ENCODE measurements around the gene CIB1. TPM values are rescaled to one million over a fixed set of nuclear protein-coding genes. Genes with fewer than 3 reads are reported as not detected.
A peak's percentile ranks its signal among the peaks of the same experiment; 100 is the strongest.
"Not testable (repeated sequence)": the region's sequence is repeated elsewhere in the genome, so short reads cannot be mapped to it uniquely, and the experiment has no call there.

Gene CIB1
- 10 to 100 TPM; 27.8 to 59.9 (median 53.0) TPM for polyA plus RNA-seq (ENCODE audit: insufficient read length in 4 of 4)

- DNase-seq (ENCODE audit: low read depth in 4 of 4, low spot score in 3 of 4) = peak in 3 of 4 donors; percentile 79 to 90 (median 90)
Observed at GRCh38 chr15:90233387-90234095, at the start of gene CIB1. CIB1 (minus strand) TSS chr15:90233941; CDS start chr15:90233885, 56 bp downstream.

GRCh38 chr15:90281637-90282036 lies 47.9 kb upstream of the CIB1 start:
- DNase-seq (ENCODE audit: low read depth in 4 of 4, low spot score in 3 of 4) = not testable (repeated sequence)

GRCh38 chr15:90280743-90281142 lies 47.0 kb upstream of the CIB1 start:
- DNase-seq (ENCODE audit: low read depth in 4 of 4, low spot score in 3 of 4) = not testable (repeated sequence)

GRCh38 chr15:90278467-90278866 lies 44.7 kb upstream of the CIB1 start:
- not testable (repeated sequence) for DNase-seq (ENCODE audit: low read depth in 4 of 4, low spot score in 3 of 4)

GRCh38 chr15:90271459-90272166 lies 37.9 kb upstream of the CIB1 start:
- no peak for DNase-seq (ENCODE audit: low read depth in 4 of 4, low spot score in 3 of 4)

GRCh38 chr15:90270502-90271150 lies 36.9 kb upstream of the CIB1 start:
- no peak for DNase-seq (ENCODE audit: low read depth in 4 of 4, low spot score in 3 of 4)

- DNase-seq (ENCODE audit: low read depth in 4 of 4, low spot score in 3 of 4) = no peak
Observed at GRCh38 chr15:90268415-90268814, 34.7 kb upstream of the CIB1 start.

- DNase-seq (ENCODE audit: low read depth in 4 of 4, low spot score in 3 of 4) = no peak
Observed at GRCh38 chr15:90266485-90266884, 32.7 kb upstream of the CIB1 start.

GRCh38 chr15:90266061-90266431 lies 32.3 kb upstream of the CIB1 start:
- DNase-seq (ENCODE audit: low read depth in 4 of 4, low spot score in 3 of 4) = no peak

GRCh38 chr15:90265271-90266060 lies 31.7 kb upstream of the CIB1 start, which contains the start of gene NGRN:
NGRN (plus strand) TSS chr15:90265672; CDS start chr15:90265713, 41 bp downstream.
- peak; percentile 81 to 88 (median 86) for DNase-seq (ENCODE audit: low read depth in 4 of 4, low spot score in 3 of 4)

- DNase-seq (ENCODE audit: low read depth in 4 of 4, low spot score in 3 of 4) = no peak
Observed at GRCh38 chr15:90264671-90265070, 30.9 kb upstream of the CIB1 start.

- no peak for DNase-seq (ENCODE audit: low read depth in 4 of 4, low spot score in 3 of 4)
Observed at GRCh38 chr15:90262426-90262825, 28.7 kb upstream of the CIB1 start.

GRCh38 chr15:90261811-90262210 lies 28.1 kb upstream of the CIB1 start:
- DNase-seq (ENCODE audit: low read depth in 4 of 4, low spot score in 3 of 4) = no peak

- not testable (repeated sequence) for DNase-seq (ENCODE audit: low read depth in 4 of 4, low spot score in 3 of 4)
Observed at GRCh38 chr15:90260731-90261130, 27.0 kb upstream of the CIB1 start.

- no peak for DNase-seq (ENCODE audit: low read depth in 4 of 4, low spot score in 3 of 4)
Observed at GRCh38 chr15:90259524-90259923, 25.8 kb upstream of the CIB1 start.

GRCh38 chr15:90257776-90258175 lies 24.0 kb upstream of the CIB1 start:
- no peak for DNase-seq (ENCODE audit: low read depth in 4 of 4, low spot score in 3 of 4)

GRCh38 chr15:90249203-90249863 lies 15.6 kb upstream of the CIB1 start, which contains the start of gene TTLL13:
TTLL13 (plus strand) TSS chr15:90249556; CDS start chr15:90250631, 1,075 bp downstream.
- DNase-seq (ENCODE audit: low read depth in 4 of 4, low spot score in 3 of 4) = peak in 3 of 4 donors; percentile 75 to 81 (median 77)

- DNase-seq (ENCODE audit: low read depth in 4 of 4, low spot score in 3 of 4) = no peak
Observed at GRCh38 chr15:90248789-90249202, 15.1 kb upstream of the CIB1 start.

GRCh38 chr15:90243943-90244639 lies 10.3 kb upstream of the CIB1 start:
- DNase-seq (ENCODE audit: low read depth in 4 of 4, low spot score in 3 of 4) = no peak

Measured in left renal pelvis (tissue), 4 donors.